A204.1 (cell line): ENCODE measurements around the gene COIL.

Source experiments
- FAIRE-seq: peaks from 2 replicates; lab custom pipeline; 2012; peaks lifted over from hg19 to GRCh38; lab: Jason Lieb, UNC

COIL gene

DNA sequence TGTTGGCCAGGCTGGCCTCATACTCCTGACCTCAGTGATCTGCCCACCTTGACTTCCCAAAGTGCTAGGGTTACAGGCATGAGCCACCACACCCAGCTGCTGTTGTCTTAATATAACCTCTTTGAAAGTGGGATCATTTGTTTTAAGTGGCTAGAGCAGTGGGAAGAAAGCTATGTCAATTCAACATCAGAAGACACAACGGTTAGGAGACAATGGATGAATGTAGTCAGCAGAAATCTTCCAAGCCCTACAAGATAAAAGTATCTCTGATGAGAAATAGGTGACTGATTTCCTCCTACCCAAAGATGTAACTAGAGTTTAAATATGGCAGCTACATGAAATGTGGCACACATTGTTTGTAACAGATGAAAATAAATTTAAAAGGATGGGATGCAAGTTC lies 27.0 kb downstream of the COIL start:
- no peak for FAIRE-seq

DNA sequence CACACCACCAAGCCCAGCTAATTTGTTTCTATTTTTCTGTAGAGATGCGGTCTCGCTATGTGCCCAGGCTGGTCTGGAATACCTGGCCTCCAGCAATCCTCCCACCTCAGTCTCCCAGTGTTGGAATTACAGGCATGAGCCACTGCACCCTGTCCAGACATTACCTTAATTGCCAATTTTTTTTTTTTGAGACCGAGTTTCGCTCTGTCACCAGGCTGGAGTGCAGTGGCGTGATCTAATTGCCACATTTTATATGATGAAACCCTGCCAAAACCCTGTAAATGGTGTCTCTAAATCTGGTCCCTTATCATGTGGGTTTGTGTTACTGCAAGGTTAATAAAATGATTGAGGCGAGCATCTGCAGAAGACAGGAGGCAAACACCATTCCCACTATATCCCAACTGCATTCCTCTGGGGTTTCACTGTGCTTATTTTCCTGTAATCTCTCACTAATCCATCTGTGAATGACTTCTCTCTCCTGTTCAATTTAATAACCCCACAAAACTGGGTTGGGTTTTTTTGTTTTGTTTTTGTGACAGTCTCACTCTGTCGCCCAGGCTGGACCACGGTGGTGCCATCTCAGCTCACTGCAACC lies 27.6 kb downstream of the COIL start:
- no peak for FAIRE-seq

DNA sequence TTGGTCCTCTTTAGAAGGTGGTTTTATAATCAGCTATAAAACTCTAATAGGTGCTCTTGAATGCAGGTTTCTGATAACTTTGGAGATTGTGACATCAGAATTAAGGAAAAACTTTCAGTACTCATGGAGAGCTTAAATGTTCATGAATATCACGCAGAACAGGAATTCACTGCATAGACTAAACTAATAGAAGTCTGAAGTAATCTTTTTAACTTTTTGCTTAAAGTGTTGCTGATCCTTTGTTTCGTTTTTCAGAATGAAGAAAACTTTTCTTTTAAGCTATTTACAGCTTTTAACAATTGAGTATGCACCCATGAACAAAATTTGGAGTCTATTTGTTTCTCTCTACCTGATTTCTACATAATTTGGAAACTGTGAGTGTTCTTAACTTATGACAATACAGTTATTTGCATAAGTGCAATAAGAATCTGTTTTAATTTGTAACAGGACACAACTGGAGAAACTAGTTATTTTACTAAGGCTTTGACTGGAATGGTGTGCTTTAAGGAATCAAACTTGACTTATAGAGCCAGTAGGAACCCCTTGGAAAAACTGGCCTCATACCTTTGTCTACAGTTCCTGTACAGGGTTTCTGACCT lies 30.0 kb downstream of the COIL start:
- FAIRE-seq: no peak

DNA sequence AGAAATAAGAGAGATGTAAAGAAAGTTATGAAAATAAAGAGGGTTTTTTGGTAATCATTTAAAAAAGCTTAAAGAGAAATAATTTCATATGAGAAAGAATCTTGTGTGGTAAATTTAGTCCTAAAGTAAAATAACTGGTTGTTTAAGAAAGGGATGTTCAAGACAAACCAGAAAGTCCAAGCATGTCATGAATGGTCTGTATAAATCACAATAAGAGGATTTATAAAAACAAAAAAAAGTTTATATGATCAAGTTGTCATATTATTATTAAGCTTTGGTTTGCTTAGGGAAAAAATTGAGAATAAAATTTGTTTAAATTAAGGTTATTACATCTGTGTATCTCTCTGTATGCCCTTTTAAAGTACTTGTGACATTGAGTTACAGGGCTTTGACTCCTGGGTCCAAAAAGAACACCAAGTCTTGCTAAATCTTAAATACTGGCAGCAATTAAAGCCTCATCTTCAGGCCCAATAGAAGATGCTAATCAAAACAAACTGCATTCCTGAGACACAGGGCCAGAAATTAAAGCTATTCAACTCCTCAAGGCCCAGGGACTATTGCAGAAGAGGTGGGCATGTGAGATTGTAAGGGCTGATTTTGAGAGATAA lies 31.4 kb downstream of the COIL start:
- FAIRE-seq: peak; percentile 39

DNA sequence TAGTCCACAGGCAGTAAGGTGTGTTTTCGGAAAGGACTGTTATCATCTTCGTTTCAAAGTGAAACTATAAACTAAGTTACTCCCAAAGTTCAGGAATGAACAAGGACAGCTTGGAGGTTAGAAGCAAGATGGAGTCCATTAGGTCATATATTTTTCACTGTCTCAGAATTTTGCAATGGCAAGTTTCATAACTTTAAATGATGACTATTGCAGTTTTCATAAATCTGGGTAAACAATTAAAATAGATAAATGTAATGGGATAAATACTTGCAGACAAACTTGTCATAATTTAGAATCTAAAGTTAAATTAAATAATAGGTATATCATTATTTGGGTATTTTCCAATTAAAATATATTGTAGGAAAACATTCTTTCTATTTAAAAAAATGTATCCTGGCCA lies 32.3 kb downstream of the COIL start:
- FAIRE-seq: no peak

DNA sequence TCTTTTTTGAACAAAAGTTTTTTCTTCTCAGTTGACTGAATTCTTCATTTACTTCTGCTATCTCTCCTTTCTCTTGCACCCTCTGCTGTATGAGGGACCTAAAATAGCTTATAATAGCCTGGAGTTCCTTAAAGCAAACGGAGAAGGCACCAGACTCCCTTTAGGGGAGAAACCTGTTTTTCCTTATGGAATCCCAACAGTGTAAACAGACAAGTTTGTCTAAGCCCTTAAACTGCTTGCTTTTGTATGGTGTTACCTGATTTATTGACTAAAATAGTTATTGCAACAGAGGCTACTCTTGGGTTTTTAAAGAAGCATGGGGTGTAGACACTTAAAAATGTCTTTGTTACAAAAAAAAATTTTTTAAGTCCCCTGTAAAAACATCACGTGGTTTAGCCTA lies 34.1 kb downstream of the COIL start:
- no peak for FAIRE-seq

DNA sequence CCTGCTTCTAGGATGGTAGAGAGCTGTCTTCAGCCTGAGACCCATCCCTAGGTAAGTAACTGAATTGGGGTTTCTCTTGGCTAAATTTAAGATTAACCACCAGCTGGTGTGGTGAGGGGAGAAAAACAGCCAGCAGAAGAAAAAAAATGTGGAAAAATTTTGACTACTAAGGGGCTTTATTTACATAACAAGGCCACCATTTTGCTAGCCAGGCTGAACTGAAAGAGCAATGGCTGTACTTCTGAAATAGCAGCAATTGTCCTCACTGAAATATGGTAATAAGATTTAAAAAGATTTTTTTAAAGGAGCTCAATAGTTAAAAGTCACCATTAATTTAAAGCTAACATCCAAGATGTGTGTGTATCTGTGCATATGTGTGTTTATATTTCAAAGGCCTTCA lies 34.6 kb downstream of the COIL start:
- FAIRE-seq: no peak

DNA sequence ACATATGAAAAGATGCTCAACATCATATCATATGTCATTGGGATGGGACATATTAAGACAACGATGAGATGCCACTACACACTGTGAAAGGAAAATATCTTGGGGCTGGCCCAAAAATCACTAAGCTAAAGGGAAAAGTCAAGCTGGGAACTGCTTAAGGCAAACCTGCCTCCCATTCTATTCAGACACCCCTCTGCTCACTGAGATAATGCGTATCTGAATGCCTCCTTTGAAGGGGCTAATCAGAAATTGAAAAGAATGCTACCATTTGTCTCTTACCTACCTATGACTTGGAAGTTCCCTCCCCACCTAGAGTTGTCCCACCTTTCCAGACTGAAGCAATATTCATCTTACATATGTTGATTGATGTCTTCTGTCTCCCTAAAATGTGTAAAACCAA lies 35.8 kb downstream of the COIL start:
- no peak for FAIRE-seq

DNA sequence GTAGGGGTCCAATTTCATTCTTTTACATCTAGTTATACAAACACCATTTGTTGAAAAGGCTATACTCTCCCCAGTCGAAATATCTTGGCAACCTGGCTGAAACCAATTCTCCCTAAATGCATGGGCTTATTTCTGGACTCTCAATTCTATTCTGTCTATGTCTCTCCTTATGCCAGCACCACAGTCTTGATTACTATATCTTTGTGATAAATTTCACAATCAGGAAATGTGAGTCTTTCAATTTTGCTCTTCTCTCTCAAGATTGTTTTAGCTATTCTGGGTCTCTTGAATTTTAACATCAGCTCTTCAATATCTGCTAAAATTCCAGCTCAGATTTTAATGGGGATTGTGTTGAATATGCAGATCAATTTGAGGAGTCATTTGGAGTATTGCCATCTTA lies 41.1 kb downstream of the COIL start:
- no peak for FAIRE-seq

DNA sequence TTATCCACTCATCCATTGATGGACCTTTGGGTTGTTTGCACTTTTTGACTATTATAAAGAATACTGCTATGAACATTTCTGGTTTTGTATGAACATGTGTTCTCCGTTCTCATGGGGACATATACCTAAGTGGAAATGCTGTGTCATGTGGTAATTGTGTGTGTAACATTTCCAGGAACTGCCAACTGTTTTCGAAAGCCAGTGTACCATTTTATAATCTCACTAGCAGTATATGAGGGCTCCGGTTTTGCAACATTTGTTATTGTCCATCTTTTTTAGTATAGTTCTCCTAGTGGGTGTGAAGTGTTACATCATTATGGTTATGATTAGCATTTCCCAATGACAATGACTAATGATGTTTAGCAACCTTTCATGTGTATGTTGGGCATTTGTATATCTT lies 41.9 kb downstream of the COIL start:
- FAIRE-seq: no peak

DNA sequence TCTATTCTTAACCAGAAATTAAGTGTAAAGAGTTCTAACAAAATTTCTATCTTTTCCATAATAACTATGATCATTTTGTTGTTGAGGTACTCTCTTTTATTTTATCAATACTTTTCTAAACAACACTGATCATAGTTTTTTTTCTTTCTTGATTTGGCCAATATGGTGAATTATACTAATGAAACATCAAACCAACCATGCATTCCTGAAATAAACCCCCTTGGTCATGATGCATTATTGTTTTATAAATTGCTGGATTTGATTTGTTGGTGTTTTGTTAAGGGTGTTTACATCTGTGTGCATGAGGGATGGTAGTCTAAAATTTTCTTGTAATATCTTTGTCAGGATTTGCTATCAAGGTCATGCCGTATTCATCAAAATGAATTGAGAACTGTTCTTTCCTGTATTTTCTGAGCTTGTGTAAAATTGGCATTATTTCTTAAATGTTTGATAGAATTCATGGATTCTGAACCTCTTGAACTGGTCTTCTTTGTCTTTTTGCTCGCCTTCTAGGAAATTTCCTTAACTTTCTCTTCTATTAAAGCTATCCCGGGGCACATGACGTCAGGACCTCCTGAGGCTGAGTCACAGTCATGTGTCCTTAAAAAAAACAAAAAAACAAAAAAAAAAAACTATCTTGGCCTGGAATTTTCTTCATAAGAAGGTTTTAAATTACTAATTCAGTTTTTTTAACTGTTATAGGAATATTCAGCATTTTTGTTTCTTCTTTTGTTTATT lies 43.1 kb downstream of the COIL start:
- FAIRE-seq: no peak

DNA sequence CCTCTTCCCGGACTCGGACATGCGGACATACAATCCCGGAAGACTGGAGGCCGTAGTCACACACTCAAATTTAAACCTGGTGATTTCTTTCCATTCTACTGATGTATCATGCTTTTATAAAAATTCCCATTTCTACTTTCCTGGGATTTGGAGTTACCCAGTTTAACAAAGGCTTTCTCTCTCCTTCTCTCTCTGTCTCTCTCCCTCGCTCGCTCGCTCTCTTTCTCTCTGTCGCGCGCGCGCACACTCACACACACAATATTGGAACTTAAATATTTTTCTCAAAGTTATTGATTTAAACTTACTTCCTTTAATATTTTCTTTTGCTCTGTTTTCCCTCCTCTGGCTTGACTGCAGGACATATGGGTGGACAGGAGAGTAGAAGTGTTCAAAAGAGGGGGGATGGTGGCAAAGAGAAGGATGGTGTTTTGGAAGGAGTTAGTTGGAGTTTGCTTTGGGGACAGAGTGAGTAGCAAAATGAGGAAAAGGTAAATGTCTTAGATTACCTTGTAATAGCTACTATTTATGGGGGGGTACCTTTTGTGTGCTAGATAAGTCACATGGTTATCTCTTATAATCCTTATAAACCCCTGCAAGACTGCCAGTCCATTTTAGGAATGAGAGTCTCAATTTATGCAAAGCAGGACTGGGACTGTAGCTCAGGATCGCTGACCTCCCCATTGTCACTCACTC lies 46.1 kb downstream of the COIL start:
- FAIRE-seq: no peak

DNA sequence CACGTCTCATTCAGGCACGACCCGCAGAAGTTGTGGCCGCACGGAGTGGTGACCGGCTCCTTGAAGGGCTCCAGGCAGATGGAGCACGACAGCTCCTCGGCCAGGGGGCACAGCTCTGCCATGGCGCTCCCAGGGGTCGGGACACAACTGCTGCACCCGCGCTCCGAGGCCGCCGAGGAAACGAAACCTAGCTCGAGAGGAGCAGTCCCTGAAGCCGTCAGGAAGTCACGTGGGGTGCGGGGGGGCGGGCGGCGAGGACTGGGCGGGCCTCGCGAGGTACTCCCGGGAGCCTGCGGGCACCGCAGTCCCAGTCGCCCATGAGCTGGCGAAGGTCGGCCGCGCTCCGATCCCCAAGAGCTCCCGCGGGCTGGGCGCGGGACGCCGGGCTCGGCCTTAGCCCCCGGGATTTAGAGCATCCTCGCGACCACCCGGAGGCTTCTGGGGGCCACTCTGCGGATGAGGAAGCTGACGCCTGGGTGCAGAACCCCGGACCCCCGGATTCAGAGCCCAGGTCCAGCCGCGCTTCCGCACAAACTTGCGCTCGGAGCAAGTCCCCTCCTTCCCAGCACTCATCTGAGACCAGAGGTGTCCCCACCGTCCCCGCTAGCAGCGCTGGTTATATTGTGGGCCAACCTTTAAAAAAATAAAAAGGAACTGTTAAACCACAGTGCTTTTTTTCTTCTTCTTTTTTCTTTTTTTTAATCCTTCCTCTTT lies 46.8 kb downstream of the COIL start, which contains the start of gene TRIM25:
TRIM25 (minus strand) TSS at position 183 of the 714 bp plus-strand sequence; CDS start at position 122, 61 bp downstream.
- FAIRE-seq: no peak

DNA sequence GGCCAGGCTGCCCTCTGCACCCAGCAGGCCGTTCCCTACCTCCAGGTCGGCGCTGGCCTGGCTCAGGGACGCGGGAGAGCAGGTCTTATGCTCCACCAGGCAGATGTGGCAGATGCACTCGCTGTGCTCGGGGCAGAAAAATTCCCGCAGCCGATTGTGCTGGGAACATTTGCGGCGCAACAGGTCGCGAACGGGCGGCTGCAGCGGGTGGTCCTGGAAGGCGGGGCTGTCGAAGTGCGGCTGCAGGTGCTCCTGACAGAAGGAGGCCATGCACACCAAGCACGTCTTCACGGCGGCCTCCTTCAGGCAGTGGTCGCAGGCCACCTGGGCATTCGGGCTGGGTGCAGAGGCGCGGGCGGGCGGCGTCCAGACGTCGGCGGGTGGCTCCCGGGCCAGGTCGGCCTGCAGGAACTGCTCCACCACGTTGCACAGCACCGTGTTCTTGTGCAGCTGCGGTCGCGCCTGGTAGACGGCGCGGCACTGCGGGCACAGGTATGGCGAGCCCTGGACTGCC lies 47.4 kb downstream of the COIL start:
- FAIRE-seq: no peak

DNA sequence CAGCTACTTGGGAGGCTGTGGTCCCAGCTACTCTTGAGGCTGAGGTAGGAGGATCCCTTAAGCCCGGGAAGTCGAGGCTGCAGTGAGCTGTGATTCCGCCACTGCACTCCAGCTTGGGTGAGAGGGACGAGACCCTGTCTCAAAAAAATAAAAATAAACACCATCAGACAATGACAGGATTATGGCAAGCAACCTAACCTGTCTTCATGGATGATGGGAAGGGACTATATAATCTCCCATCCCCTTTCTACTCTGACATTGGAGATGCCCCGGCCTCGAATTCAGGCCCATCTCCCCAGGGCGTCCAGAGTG lies 47.9 kb downstream of the COIL start:
- no peak for FAIRE-seq

DNA sequence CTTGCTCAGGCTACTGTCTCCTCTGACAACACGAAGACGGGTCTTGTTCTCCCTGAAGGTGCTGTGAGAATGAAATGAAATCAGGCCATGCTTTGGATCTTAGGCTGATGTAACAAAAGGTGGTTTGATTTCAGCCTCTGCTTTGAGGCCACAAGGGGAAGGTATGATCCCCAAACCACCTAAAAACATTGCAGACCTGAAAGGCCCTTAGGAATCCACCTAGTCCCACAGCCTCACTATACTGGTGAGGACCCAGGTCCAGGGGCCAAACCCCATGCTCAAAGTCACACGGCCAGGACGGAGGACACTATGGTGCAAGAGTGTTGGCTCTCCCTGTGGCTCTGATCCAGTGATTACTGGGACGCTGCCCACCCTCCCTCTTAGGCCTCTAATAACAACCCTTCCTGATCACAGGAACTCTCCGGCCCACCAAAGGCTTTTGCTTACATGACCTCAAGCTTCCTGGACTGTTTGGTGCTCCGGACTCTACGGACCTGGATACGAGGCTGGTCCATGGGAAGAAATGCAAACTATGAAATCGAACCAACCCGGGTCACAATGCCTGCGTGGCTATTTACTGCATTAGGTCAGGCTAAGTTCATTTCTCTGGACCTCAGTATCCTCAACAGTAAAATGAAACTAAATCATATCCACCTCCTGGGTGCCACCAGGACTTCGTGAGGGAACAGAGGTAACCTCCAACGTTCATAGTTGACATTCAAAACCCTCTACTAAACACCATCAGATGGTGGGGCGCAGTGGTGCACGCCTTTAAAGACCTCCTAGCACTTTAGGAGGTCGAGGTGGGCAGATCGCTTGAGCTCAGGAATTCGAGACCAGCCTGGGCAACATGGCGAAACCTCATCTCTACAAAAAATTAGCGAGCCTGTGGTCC lies 48.5 kb downstream of the COIL start:
- FAIRE-seq: no peak

DNA sequence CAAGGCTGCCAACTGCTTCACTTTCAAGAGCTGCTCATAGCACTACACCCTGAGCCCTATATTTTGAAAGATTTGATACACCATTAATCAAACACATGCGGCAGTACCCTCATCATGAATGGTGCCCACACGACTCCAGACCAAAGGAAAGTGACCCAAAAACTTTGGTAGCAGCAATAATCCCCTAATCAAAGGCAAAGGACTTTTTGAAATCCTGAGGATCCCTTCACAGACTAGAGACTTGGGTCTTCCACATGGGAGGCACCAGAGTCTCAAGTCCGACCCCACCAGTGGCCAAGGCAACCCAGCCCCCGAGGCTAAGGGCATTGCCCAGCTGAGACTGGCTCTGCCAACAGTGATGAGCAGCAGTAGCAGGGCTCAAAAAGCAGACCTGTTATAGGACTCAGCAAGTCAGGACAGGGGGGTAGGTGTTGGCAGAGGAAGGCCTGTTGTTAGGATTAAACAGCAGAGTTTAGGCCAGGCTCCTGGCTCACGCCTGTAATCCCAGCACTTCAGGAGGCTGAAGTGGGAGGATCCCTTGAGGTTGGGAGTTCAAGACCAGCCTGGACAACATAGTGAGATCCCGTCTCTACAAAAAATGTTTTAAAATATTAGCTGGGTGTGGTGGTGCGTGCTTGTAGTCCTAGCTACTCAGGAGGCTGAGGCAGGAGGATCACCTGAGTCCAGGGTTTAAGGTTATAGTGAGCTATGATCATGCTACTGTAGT lies 50.2 kb downstream of the COIL start:
- no peak for FAIRE-seq

DNA sequence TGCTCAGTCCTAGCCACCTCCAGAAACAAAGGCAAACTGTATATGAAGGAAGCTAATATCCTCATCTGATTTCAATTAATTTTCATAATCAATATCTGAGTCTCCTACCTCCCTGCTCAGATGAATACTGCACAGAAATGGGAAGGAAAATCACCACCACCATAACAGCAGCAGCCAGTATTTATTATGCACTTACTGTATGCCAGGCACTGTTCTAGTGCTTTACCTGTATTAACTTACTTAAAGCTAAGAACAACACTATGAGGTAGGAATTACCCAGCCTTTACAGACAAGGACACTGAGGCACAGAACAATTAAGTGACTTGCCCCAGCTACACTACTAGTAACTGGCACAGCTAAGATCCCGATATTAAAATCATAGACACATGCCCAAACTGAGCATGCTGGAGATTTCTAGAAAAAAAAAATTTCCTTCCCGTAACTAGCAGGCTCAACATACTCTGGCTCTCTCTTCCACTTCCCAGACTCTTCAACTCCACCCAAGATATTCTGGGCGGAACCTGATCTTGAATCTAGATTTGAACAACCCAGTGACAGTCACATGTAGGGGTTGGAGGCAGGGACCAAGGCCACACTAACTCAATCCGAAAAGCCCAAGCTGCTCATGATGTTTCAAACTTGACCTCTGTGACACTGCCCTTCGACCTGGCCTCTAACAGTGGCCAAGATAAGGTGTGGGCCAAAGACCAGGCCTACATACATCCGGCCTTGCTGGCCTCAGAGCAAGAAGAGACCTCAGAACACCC lies 50.9 kb downstream of the COIL start:
- FAIRE-seq: no peak

DNA sequence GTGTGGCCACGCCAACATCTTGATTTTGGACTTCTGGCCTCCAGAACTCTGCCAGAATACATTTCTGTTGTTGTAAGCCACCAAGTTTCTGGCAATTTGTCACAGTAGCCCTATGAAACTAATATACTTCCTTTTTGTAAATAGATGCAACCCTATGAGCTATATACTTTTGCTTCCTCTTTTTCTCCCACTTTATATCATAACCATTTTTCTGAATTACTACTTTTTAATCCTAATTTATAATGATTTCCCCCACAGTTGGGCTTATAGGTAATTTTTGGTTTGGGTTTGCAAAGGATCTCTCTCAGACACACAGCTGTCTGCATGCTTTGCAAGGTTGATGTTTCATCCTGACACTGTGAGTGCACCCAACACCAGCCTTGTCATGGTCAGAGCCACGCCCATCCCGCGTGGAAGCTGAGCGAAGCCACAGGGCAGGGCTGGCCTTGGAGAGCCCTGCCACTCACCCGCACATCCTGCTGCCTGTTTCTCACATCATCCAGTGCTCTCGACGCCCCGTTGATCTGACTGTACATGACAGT lies 52.8 kb downstream of the COIL start:
- FAIRE-seq: no peak
